ENCODE data around the gene TCP1.
"Not testable (repeated sequence)": the region's sequence is repeated elsewhere in the genome, so short reads cannot be mapped to it uniquely, and the experiment has no call there.

Gene TCP1

GRCh38 chr6:159816775-159817174 lies 27.4 kb upstream of the TCP1 start:
- not testable (repeated sequence) for DNase-seq

- DNase-seq: no peak
Observed at GRCh38 chr6:159815410-159815809, 26.0 kb upstream of the TCP1 start.

DNA sequence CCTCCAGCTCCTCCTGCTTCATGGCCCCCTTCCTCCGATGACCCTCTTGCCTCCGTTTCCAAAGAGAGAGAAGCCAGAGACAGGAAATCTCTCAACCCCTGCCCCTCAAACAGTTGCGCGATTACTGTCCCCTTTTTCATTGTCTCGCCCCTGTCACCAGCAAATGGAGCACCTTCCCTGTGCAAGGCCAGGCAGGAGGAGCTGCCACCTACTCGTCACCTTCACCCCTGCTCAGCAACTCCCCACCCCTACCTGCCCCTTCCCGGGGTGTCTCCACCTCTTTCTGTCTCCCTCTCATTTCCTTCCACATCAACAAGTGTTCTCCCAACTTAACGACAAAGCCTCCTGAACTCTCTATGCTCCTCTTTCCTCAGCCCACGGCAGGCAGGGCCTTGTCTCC lies 24.4 kb upstream of the TCP1 start:
- no peak for DNase-seq

DNA sequence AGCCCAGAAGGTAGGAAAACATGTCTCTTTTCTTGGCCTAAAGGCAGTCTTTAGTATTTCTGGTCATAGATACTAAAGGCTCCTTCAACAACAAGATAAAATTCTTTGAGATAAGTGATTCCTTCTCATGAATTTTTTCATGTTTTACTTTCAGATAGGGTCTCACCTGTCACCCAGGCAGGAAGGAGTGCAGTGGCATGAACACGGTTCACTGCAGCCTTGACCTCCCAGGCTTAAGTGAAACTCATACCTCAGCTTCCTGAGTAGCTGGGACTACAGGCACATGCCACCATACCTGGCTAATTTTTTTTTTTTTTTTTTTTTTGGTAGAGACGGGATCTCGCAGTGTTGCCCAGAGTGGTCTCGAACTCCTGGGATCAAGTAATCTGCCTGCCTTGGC lies 19.7 kb upstream of the TCP1 start:
- DNase-seq: no peak

- DNase-seq: no peak
Observed at GRCh38 chr6:159808647-159809046, 19.2 kb upstream of the TCP1 start.

- no peak for DNase-seq
Observed at GRCh38 chr6:159807150-159807858, 17.9 kb upstream of the TCP1 start.

GRCh38 chr6:159806021-159806458 lies 16.6 kb upstream of the TCP1 start:
- no peak for DNase-seq

DNA sequence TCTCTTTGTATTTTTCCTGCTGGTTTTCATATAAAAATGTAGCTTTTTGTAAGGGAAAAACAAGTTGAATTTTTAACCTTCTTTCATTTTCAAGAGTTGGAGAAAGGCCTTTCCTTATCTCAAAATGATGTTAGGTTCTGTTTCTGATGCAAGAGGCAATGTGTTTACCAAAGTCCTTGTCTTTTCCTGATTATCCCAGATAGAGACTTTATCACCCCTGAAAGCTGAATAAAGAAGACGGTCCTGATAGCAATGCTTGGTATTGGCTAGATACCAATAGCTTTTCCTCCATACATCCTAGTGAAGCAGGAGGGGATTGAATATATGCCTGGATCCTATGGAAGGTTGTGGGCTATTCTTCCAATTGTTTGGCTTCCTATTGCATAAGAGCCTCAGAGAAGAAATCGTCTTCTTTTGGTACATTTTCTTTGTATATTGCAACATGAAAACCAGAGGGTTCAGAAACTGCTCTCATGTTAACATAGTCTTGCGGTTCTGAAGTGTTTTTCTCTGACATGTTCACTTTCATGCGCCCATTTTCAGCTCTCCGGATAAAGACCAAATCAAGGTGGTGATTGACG lies 16.1 kb upstream of the TCP1 start:
- no peak for DNase-seq

GRCh38 chr6:159804504-159804903 lies 15.1 kb upstream of the TCP1 start:
- DNase-seq: no peak

- no peak for DNase-seq
Observed at GRCh38 chr6:159801935-159802334, 12.5 kb upstream of the TCP1 start.

DNA sequence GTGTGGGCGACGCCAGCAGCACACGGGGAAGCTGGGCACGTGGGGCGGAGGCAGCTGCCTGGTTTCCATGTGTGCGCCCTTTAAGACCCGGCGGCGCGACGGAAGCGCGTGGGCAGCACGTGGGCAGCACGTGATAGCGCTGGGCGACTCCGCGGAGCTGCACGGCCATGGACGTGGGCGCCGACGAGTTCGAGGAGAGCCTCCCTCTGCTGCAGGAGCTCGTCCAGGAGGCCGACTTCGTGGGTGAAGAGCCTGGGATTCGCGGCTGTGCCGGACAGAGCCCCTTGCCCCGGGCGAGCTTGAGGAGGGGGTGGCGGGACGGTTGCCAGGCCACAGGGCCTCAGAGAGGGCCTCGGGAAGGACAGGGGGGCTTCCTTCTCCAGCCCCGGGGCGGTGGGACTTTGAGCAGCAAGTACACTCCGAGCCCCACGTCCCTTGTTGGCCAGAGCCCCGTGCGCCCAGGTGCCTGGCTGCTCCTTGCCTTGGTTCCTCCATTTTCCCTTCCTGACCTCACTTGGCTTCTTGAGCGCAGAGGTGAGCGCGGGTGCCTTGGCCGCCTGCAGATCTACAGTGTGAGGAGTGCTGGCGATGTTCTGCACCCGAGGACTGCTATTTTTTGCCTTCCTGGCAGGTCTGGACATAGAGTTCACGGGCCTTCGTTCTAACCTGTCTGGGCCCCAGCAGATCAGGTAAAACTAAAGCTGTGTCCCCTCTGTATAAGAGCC lies 10.9 kb upstream of the TCP1 start, which contains the start of gene PNLDC1:
TSS of gene PNLDC1 (plus strand) at position 136 of the 725 bp plus-strand sequence. CDS start at position 168, 32 bp downstream.
- no peak for DNase-seq

DNA sequence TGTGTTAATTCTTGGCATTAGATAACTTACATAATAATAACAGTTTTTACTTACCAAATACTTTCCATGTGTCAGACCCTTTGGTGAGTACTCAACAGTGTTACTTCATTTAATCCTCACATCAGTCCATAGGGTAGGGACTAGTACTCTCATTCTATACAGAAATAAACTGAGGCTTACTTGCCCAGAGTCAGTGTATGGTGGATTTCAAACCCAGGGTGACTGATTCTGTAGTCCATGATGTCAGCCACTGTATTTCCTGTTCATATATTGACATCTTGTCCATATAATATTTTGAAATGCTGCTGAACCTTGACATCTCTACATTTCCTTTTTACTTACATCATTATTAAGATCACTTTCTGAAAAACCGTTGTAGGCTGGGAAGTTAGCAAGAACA lies 8.2 kb upstream of the TCP1 start:
- DNase-seq: no peak

DNA sequence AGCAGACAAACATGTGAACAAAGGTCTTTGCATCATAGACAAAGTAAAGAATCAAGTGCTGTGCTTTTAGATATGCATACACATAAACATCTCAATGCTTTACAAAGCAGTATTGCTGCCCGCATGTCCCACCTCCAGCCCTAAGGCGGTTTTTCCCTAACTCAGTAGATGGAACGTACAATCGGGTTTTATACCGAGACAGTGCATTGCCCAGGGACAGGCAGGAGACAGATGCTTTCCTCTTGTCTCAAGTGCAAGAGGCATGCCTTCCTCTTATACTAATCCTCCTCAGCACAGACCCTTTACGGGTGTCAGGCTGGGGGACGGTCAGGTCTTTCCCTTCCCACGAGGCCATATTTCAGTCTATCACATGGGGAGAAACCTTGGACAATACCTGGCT lies 5.6 kb upstream of the TCP1 start:
- not testable (repeated sequence) for DNase-seq

DNA sequence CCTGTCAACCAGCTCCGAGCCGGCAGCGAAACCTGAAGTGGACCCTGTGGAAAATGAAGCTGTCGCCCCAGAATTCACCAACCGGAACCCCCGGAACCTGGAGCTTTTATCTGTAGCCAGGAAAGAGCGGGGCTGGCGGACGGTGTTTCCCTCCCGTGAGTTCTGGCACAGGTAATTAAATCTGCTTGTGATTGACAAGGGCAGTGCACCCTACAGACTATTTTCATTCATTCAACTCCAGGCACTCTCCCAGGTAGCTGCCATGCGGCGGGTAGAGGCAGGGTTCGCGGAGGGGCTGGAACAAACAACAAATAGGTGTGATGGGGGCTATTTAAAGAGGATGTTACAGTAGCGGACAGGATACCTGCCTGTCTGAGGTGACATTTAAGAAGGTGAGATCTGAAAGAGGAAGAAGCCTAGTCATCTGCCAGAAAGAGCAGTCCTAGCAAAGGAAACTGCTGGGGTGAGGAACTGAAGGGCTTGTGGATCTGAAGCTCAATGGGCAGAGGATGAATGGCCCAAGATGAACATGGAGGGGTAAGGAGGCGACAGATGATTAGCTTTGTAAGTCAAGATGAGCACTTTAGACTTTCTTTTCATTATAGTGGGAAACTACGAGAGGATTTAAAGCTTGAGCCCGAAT lies 1.7 kb upstream of the TCP1 start:
- DNase-seq: no peak

- DNase-seq: peak; percentile 97
Observed at GRCh38 chr6:159790149-159790955, 950 bp upstream of the TCP1 start, which contains the start of gene MRPL18. Gene MRPL18 (plus strand): TSS chr6:159790467. CDS start chr6:159790588, 121 bp downstream.

DNA sequence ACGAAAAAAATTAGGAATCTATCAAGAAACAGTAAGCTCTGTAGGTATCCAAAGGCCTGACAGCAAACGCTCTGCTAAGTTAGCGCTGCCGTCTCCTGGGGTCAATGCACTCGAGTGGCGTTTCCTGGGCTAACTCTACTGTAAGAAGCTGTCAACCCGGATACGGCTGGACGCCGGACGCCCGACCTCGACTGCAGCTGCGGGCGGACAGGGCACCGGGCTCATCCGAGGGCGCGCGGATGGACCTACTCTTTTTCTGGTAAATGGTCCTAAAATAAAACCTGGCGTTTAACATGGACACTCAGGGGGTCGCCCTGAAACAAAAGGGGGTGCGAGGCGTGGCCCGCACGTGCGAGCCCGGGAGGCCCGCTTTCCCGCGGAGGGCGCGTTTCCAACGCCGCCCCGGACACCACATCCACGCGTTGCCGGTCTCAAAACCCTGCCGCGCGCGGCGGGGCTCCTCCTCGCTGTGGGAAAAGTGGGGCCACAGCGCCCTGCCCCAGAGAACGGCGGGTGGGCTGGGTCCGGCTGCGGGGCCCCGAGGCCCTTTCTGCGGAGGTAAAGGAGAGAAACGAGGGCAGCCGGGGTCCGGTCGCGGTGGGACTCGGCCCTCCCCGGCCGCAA lies 537 bp downstream of the TCP1 start:
- peak; percentile 11 for DNase-seq

- no peak for DNase-seq
Observed at GRCh38 chr6:159788276-159788675, 1.1 kb downstream of the TCP1 start.

- DNase-seq: no peak
Observed at GRCh38 chr6:159778542-159779103, 10.8 kb downstream of the TCP1 start.

DNA sequence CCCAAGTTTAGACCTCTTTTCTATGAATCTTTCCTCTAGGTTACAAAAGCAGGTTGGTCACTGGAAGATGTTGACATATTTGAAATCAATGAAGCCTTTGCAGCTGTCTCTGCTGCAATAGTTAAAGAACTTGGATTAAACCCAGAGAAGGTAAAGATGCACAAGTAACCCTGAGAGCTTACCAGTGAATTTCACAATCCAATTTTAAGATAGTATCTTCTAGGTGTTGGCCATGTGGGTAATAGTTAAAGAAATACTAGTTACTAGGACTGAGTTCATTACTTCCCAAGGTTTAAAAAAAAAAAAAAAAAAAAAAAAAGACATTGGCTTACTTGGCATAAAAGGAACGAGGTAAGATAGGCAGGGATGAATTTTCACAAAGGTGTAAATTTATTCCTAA lies 11.3 kb downstream of the TCP1 start:
- DNase-seq: no peak

GRCh38 chr6:159777240-159777904 lies 12.0 kb downstream of the TCP1 start:
- DNase-seq: no peak

- DNase-seq: no peak
Observed at GRCh38 chr6:159772196-159772595, 17.2 kb downstream of the TCP1 start.
